ENCODE data around the gene CCDC170. TPM values are rescaled to one million over a fixed set of nuclear protein-coding genes. Genes with fewer than 3 reads are reported as not detected.

The CCDC170 gene
- total and polyA plus RNA-seq, 4 donors, result 2.4 to 24.1 (median 13.2) TPM

DNA sequence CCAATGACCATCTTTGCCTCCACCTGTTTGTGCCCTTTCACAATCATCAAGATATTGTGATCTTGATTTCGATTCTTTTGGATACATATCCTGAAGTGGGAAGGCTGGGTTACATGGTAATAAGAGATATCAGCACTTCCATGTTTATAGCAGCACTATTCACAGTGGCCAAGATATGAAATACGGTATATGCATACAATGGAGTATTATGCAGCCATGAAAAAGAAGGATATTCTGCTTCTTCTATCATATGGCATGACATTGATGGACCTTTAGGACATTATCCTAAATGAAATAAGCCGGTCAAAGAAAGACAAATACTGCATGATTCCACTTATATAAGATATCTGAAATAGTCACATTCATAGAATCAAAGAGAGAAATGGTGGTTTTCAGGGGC lies 144.0 kb downstream of the CCDC170 start:
- H3K27ac ChIP-seq (ENCODE audit: low read depth in 1 of 2, low read length in 1 of 2), result no peak overlapping the region
- TF ChIP-seq, protein P1, sequence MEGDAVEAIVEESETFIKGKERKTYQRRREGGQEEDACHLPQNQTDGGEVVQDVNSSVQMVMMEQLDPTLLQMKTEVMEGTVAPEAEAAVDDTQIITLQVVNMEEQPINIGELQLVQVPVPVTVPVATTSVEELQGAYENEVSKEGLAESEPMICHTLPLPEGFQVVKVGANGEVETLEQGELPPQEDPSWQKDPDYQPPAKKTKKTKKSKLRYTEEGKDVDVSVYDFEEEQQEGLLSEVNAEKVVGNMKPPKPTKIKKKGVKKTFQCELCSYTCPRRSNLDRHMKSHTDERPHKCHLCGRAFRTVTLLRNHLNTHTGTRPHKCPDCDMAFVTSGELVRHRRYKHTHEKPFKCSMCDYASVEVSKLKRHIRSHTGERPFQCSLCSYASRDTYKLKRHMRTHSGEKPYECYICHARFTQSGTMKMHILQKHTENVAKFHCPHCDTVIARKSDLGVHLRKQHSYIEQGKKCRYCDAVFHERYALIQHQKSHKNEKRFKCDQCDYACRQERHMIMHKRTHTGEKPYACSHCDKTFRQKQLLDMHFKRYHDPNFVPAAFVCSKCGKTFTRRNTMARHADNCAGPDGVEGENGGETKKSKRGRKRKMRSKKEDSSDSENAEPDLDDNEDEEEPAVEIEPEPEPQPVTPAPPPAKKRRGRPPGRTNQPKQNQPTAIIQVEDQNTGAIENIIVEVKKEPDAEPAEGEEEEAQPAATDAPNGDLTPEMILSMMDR (IDR thresholded peaks at IDR 0.05; ENCODE audit: control extremely low read depth, extremely low read depth), result no peak
- no peak overlapping the region for H3K9ac ChIP-seq (ENCODE audit: insufficient read depth in 1 of 2, low read length in 2 of 2)
- H3K36me3 ChIP-seq (ENCODE audit: control insufficient read depth in 4 of 4, insufficient read depth in 4 of 4, low read length in 4 of 4), result no peaks in the 10 kb centered on the region
- DNase-seq (no peak), ATAC-seq (ENCODE audit: insufficient read depth, low FRiP score) (no peak)
- no peaks in the 10 kb centered on the region for H3K4me1 ChIP-seq (ENCODE audit: control insufficient read depth in 5 of 5, insufficient read depth in 5 of 5, low read length in 5 of 5)
- H3K27me3 ChIP-seq (ENCODE audit: control insufficient read depth in 3 of 3, insufficient read depth in 3 of 3, low read length in 2 of 3), result no peaks in the 10 kb centered on the region
- WGBS, 2 donors, result 77 to 84% methylated on average over 3 of the region's 3 CpGs
- H3K4me3 ChIP-seq, result no peak overlapping the region
- peaks cover 0 to 3% (median 0%) of the 10 kb centered on the region in 4 donors for H3K9me3 ChIP-seq (ENCODE audit: control insufficient read depth in 4 of 4, insufficient read depth in 3 of 4, low read length in 3 of 4)

DNA sequence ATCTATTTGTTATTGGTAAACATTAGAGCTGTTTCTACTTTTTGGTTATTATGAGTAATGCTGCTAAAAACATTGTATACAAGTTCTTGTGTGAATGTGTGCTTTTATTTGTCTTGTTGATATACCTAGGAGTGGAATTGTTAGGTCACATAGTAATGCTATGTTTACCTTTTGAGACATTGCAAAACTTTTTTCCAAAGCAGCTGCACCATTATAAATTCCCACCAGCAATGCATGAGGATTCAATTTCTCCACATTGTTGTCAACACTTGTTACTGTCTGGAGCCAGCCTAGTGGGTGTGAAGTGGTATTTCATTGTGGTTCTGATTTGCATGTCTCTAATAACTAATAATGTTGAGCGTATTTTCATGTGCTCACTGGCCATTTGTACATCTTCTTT lies 145.9 kb downstream of the CCDC170 start:
- Histone ChIP-seq H3K9me3 (ENCODE audit: control insufficient read depth in 4 of 4, insufficient read depth in 3 of 4, low read length in 3 of 4) (peaks cover 0 to 3% (median 0%) of the 10 kb centered on the region in 4 donors), H3K9ac (ENCODE audit: insufficient read depth in 1 of 2, low read length in 2 of 2) (no peak overlapping the region), H3K4me3 (no peak overlapping the region), H3K27ac (ENCODE audit: low read depth in 1 of 2, low read length in 1 of 2) (no peak overlapping the region), H3K36me3 (ENCODE audit: control insufficient read depth in 4 of 4, insufficient read depth in 4 of 4, low read length in 4 of 4) (no peaks in the 10 kb centered on the region), H3K4me1 (ENCODE audit: control insufficient read depth in 5 of 5, insufficient read depth in 5 of 5, low read length in 5 of 5) (no peaks in the 10 kb centered on the region), H3K27me3 (ENCODE audit: control insufficient read depth in 3 of 3, insufficient read depth in 3 of 3, low read length in 2 of 3) (no peaks in the 10 kb centered on the region)
- no peak for ATAC-seq (ENCODE audit: insufficient read depth, low FRiP score)
- 74 to 93% methylated on average over 1 of the region's 1 CpG for WGBS, 2 donors
- no peak for DNase-seq
- TF ChIP-seq, protein P1 (IDR thresholded peaks at IDR 0.05; ENCODE audit: control extremely low read depth, extremely low read depth), result no peak

DNA sequence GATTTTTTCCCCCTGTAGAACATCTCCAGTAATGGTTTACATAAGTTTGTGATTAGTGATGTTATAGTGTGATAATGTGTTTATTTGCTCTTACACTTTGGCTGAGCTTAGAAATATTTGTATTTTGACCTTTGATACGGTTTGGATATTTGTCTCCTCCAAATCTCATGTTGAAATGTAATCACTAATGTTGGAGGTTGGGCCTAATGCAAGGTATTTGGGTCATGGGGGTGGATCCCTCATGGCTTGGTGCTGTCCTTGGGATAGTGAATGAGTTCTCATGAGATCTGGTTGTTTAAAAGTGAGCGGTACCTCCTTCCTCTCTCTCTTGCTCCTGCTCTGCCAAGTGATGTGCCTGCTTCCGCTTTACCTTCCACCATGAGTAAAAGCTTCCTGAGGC lies 147.2 kb downstream of the CCDC170 start:
- H3K4me1 ChIP-seq (ENCODE audit: control insufficient read depth in 5 of 5, insufficient read depth in 5 of 5, low read length in 5 of 5), result no peaks in the 10 kb centered on the region
- ATAC-seq (ENCODE audit: insufficient read depth, low FRiP score) (no peak), DNase-seq (no peak)
- TF ChIP-seq, protein P1 (IDR thresholded peaks at IDR 0.05; ENCODE audit: control extremely low read depth, extremely low read depth), result no peak
- H3K4me3 ChIP-seq, result no peak overlapping the region
- no peak overlapping the region for H3K9ac ChIP-seq (ENCODE audit: insufficient read depth in 1 of 2, low read length in 2 of 2)
- H3K36me3 ChIP-seq (ENCODE audit: control insufficient read depth in 4 of 4, insufficient read depth in 4 of 4, low read length in 4 of 4), result no peaks in the 10 kb centered on the region
- H3K27me3 ChIP-seq (ENCODE audit: control insufficient read depth in 3 of 3, insufficient read depth in 3 of 3, low read length in 2 of 3), result no peaks in the 10 kb centered on the region
- 88 to 94% methylated on average over 3 of the region's 3 CpGs for WGBS, 2 donors
- H3K9me3 ChIP-seq (ENCODE audit: control insufficient read depth in 4 of 4, insufficient read depth in 3 of 4, low read length in 3 of 4), result peaks cover 0 to 3% (median 0%) of the 10 kb centered on the region in 4 donors
- H3K27ac ChIP-seq (ENCODE audit: low read depth in 1 of 2, low read length in 1 of 2), result no peak overlapping the region

DNA sequence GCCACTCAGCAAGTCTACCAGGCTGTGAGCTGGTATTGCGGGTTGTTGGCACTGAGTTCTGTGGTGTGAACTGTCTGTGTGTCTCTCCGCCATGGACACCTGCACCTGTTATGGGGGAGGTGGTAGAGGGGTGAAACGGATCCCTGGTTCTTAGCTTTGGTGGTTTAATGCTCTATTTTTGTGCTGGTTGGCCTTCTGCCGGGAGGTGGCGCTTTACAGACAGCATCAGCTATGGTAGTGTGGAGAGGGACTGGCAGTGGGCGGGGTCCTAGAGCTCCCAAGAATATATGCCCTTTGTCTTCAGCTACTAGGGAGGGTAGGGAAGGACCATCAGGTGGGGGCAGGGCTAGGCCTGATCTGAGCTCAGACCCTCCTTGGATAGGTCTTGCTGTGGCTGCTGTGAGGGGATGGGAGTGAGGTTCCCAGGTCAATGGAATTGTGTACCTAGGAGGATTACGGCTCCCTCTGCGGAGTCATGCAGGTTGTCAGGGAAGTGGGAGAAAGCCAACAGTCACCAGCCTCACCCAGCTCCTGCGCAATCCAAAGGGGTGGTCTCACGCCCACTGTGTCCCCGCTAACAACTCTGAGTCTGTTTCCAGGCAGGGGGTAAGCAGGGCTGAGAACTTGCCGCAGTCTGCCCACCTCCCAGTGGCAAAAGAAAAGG lies 154.3 kb downstream of the CCDC170 start:
- Histone ChIP-seq H3K27ac (ENCODE audit: low read depth in 1 of 2, low read length in 1 of 2) (no peak overlapping the region), H3K9ac (ENCODE audit: insufficient read depth in 1 of 2, low read length in 2 of 2) (no peak overlapping the region), H3K4me3 (no peak overlapping the region), H3K4me1 (ENCODE audit: control insufficient read depth in 5 of 5, insufficient read depth in 5 of 5, low read length in 5 of 5) (no peaks in the 10 kb centered on the region), H3K36me3 (ENCODE audit: control insufficient read depth in 4 of 4, insufficient read depth in 4 of 4, low read length in 4 of 4) (no peaks in the 10 kb centered on the region), H3K9me3 (ENCODE audit: control insufficient read depth in 4 of 4, insufficient read depth in 3 of 4, low read length in 3 of 4) (no peaks in the 10 kb centered on the region), H3K27me3 (ENCODE audit: control insufficient read depth in 3 of 3, insufficient read depth in 3 of 3, low read length in 2 of 3) (no peaks in the 10 kb centered on the region)
- TF ChIP-seq, protein P1 (IDR thresholded peaks at IDR 0.05; ENCODE audit: control extremely low read depth, extremely low read depth), result no peak
- ATAC-seq (ENCODE audit: insufficient read depth, low FRiP score) (no peak), DNase-seq (no peak)
- 77 to 85% methylated on average over 12 of the region's 12 CpGs for WGBS, 2 donors

All from lung (tissue), 12 donors.